22Rv1 (cell line): ENCODE results near the gene MBD6.

ENCODE experiments used
- CTCF ChIP-seq: fragments of 450-650 bp; IDR thresholded peaks from 2 replicates; pipeline ENCODE4 v1.5.1; 2017; ENCODE audit warnings: mild to moderate bottlenecking
- ZFX ChIP-seq: fragments of 450-650 bp; IDR thresholded peaks from 2 replicates; pipeline ENCODE4 v1.6.1; 2017; ENCODE audit warnings: antibody characterized with exemption, borderline replicate concordance

DNA sequence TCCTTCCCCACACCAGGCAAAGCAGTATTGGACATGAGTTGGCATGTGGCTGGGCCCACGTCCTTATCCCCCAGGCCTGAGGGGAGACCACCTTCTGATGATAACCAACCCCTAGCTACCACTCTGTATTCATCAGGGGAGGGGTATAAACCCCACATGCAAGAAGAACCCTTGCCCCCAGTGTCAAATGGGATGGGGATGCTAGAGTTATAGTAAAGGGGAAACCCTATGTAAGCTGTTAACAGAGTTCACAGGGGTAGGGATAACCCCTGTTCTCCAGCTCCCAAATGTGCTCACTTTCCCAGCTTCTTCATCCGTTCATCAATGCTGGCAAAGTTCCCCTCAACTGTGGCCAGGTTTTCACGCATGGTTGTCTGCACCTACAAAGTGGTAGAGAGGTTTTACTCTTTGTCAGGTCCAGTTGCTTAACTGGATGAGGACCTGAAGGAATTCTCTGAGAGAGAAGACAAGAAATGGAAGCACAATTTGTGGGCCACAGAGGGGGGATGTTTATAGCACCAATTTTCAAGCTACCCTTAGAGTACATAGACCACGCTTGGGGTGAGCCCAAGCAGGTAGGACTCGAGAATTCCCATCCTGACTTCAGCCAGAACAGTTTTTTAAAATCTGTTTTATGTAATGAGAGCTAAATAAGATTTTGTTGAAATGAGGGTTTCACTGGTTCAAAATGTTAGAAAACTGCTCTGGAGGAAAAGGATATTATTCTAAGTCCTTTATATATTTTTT, 7.9 kb downstream of the MBD6 start:
- TF ChIP-seq CTCF (no peak), ZFX (no peak)
